Measurements from ENCODE around the gene TBCD.
A peak's percentile ranks its signal among the peaks of the same experiment; 100 is the strongest.

The TBCD gene

DNA sequence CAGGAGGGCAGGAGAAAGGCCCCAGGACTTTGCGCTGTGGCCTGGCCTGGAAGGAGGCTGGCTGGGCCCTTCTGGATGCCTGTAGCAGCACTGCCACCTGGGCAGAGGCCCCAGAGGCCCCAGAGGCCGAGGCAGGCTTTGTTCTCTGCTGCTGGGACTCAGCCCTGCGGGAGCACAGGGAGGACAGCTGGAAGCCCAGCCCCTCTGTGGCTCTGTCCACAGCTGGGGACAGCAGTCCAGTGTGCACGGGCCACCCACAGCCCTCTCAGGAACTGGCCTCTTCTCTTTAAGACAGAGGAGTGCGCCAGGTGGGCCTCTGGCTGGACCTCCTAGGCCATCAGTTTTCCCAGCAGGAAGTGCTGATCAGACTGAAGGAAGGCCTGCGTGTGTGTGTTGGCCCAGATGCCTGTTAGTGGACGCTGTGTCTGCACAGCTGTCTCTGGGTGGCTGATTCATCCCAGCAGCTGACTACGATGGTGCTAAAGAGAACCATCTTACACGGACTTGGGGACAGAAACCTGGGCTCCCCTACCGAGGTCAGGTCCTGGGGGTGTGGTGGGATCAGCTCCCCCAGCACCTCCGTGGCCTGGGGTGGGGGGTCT lies 114.8 kb downstream of the TBCD start:
- no peak overlapping the region for H3K4me3 ChIP-seq (ENCODE audit: low read depth, low read length)
- no peaks in the 10 kb centered on the region for H3K9me3 ChIP-seq
- peaks cover 3% of the 10 kb centered on the region for H3K36me3 ChIP-seq
- TF ChIP-seq, protein P1, sequence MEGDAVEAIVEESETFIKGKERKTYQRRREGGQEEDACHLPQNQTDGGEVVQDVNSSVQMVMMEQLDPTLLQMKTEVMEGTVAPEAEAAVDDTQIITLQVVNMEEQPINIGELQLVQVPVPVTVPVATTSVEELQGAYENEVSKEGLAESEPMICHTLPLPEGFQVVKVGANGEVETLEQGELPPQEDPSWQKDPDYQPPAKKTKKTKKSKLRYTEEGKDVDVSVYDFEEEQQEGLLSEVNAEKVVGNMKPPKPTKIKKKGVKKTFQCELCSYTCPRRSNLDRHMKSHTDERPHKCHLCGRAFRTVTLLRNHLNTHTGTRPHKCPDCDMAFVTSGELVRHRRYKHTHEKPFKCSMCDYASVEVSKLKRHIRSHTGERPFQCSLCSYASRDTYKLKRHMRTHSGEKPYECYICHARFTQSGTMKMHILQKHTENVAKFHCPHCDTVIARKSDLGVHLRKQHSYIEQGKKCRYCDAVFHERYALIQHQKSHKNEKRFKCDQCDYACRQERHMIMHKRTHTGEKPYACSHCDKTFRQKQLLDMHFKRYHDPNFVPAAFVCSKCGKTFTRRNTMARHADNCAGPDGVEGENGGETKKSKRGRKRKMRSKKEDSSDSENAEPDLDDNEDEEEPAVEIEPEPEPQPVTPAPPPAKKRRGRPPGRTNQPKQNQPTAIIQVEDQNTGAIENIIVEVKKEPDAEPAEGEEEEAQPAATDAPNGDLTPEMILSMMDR (IDR thresholded peaks at IDR 0.05; ENCODE audit: low read depth, low read length): no peak
- H3K27me3 ChIP-seq: no peaks in the 10 kb centered on the region
- DNase-seq: peak; percentile 65
- peaks cover 36% of the 10 kb centered on the region for H3K4me1 ChIP-seq

DNA sequence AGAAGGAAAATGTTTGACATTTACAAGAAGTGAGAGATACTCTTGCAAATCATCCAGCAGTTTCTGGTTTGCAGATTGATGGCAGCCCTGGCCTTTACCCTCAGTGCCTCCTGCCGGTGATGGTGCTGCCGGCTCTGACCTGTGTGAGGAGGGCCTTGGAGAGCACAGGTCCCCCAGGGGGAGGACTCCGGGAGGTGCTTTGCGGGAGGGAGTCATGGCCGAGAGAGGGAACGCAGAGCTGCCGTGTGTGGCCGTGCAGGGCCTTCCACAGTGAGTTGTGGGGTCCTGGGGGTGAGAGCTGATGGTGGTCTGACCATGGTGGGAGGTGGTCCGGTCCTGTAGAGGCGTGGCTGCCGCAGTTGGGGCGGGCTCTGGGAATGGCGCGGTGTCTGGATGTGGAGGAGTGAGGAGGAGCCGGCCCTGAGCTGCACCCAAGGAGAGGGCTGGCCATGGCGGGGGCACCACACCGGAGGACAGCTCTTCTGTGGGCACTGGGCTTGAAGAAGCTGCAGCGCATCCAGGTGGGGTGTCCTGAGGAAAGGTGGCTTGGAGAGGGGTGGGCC lies 116.0 kb downstream of the TBCD start:
- H3K9me3 ChIP-seq: no peaks in the 10 kb centered on the region
- no peaks in the 10 kb centered on the region for H3K27me3 ChIP-seq
- TF ChIP-seq, protein P1 (IDR thresholded peaks at IDR 0.05; ENCODE audit: low read depth, low read length): no peak
- H3K4me1 ChIP-seq: peaks cover 36% of the 10 kb centered on the region
- DNase-seq: no peak
- peaks cover 3% of the 10 kb centered on the region for H3K36me3 ChIP-seq
- no peak overlapping the region for H3K4me3 ChIP-seq (ENCODE audit: low read depth, low read length)

DNA sequence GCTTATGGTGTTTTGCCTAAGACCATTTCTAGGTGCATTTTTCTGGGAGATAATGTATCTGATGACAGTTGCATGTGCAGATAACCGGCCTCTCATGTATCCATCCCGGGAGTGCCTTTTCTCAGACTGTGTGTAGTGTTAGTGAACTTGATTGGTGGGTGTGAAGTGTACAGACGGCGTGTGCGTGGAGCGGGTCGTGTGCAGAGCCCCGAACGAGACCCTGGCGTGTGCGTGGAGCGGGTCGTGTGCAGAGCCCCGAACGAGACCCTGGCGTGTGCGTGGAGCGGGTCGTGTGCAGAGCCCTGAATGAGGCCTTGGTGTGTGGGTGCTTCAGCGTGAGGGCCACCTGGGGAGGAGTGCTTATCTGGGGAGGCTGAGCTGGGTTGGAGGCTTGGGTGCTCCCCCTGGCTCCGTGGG lies 116.9 kb downstream of the TBCD start:
- peaks cover 3% of the 10 kb centered on the region for H3K36me3 ChIP-seq
- TF ChIP-seq, protein P1 (IDR thresholded peaks at IDR 0.05; ENCODE audit: low read depth, low read length): no peak
- no peaks in the 10 kb centered on the region for H3K9me3 ChIP-seq
- no peak for DNase-seq
- peaks cover 30% of the 10 kb centered on the region for H3K4me1 ChIP-seq
- no peaks in the 10 kb centered on the region for H3K27me3 ChIP-seq
- H3K4me3 ChIP-seq (ENCODE audit: low read depth, low read length): no peak overlapping the region

DNA sequence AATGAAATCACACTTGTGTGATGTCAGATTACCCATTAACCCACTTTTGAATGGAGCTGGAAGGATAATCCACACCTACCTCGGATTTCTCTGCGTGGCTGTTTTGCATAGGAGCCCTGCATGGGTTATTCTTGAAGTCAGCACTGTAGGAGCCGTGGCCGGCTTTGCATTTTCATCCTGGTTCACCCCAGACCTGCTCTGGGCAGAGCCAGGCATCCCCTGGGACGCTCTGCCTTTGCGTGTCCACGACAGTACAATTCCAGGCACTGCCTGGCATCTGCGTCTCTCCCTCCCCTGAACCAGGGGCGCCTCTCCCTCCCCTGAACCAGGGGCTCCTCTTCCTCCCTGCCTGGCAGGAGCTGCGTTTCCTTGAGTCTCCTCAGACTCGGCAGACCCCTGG lies 117.7 kb downstream of the TBCD start:
- no peaks in the 10 kb centered on the region for H3K27me3 ChIP-seq
- peak; percentile 55 for DNase-seq
- H3K4me3 ChIP-seq (ENCODE audit: low read depth, low read length): no peak overlapping the region
- H3K4me1 ChIP-seq: peaks cover 25% of the 10 kb centered on the region
- H3K9me3 ChIP-seq: no peaks in the 10 kb centered on the region
- TF ChIP-seq, protein P1 (IDR thresholded peaks at IDR 0.05; ENCODE audit: low read depth, low read length): no peak
- peaks cover 3% of the 10 kb centered on the region for H3K36me3 ChIP-seq

DNA sequence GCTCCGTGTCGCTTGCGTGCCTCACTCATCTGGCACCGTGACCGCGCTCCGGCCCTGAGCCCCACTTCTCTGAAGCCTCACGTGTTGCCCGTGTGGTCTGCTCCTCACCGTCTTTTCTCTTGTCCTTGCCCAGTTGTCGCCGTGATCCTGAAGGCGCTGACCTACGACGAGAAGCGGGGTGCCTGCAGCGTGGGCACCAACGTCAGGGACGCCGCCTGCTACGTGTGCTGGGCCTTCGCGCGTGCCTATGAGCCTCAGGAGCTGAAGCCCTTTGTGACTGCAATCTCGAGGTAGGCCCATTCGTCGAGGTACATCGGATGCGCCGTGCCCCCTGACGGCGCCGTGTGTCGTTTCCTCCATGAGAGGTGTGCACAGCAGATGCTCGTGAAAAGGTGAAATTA lies 118.2 kb downstream of the TBCD start:
- Histone ChIP-seq H3K27me3 (no peaks in the 10 kb centered on the region), H3K4me1 (peaks cover 20% of the 10 kb centered on the region), H3K36me3 (peaks cover 3% of the 10 kb centered on the region), H3K9me3 (no peaks in the 10 kb centered on the region), H3K4me3 (ENCODE audit: low read depth, low read length) (no peak overlapping the region)
- TF ChIP-seq, protein P1 (IDR thresholded peaks at IDR 0.05; ENCODE audit: low read depth, low read length): no peak
- DNase-seq: no peak

DNA sequence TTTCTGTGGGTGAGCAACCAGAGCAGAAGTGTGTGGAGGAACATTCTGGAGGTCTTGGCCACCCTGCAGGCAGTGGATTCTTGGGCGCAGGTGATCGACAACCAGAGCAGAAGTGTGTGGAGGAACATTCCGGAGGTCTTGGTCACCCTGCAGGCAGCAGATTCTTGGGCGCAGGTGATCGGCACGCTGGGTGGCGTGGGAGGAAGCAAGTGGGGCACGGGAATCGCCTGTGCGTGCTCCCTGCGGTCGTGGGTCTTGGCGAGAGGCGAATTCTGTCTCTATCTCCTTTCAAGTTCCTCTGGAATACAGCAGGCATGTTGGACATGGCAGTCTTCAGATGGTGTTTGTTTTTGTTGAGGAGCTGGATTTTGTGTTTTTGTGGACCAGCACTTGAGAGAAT lies 118.7 kb downstream of the TBCD start:
- Histone ChIP-seq H3K36me3 (peaks cover 3% of the 10 kb centered on the region), H3K4me1 (peaks cover 16% of the 10 kb centered on the region)

More for the DNA sequence above, 118.7 kb downstream of the TBCD start:
- TF ChIP-seq, protein P1 (IDR thresholded peaks at IDR 0.05; ENCODE audit: low read depth, low read length): no peak
- H3K9me3 ChIP-seq: no peaks in the 10 kb centered on the region
- H3K4me3 ChIP-seq (ENCODE audit: low read depth, low read length): no peak overlapping the region
- H3K27me3 ChIP-seq: no peaks in the 10 kb centered on the region
- DNase-seq: no peak
